Stromal cell of bone marrow (primary cell): ENCODE results near the gene SPTBN1.
"Not testable (repeated sequence)": the region's sequence is repeated elsewhere in the genome, so short reads cannot be mapped to it uniquely, and the experiment has no call there.

Experiments
- DNase-seq: peaks from one replicate; pipeline ENCODE4 v3.0.0-alpha.2; 2012; ENCODE audit warnings: low read depth

SPTBN1 gene

GRCh38 chr2:54503828-54504227 is 47.7 kb downstream of the SPTBN1 start:
- DNase-seq, result no peak

DNA sequence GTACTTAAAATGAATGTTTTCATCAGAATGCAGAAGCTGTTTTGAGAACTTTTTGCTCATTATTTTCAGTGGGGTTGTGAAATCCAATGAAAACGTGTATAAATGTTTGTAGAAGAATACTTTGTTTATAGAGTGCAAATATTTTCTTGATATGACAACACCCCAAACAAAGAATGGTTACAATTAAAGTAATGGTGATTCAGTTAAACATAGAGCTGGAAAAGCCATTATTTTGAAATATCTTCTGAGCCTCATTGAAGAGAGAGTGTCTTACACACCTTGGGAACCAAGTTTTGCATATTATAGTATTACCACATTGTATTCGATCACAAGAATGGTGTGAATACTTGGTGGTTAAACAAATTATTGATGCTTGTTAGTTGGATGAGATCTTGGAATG is 48.7 kb downstream of the SPTBN1 start:
- DNase-seq, result no peak

- DNase-seq, result no peak
These were observed 52.4 kb downstream of the SPTBN1 start for GRCh38 chr2:54508541-54508940.

- DNase-seq, result not testable (repeated sequence)
These were observed 52.9 kb downstream of the SPTBN1 start for GRCh38 chr2:54509043-54509442.

GRCh38 chr2:54510916-54511315 is 54.8 kb downstream of the SPTBN1 start:
- no peak for DNase-seq

GRCh38 chr2:54512183-54512582 is 56.1 kb downstream of the SPTBN1 start:
- no peak for DNase-seq

GRCh38 chr2:54512663-54513362 is 56.7 kb downstream of the SPTBN1 start:
- no peak for DNase-seq

GRCh38 chr2:54513363-54513715 is 57.2 kb downstream of the SPTBN1 start:
- DNase-seq, result no peak

DNA sequence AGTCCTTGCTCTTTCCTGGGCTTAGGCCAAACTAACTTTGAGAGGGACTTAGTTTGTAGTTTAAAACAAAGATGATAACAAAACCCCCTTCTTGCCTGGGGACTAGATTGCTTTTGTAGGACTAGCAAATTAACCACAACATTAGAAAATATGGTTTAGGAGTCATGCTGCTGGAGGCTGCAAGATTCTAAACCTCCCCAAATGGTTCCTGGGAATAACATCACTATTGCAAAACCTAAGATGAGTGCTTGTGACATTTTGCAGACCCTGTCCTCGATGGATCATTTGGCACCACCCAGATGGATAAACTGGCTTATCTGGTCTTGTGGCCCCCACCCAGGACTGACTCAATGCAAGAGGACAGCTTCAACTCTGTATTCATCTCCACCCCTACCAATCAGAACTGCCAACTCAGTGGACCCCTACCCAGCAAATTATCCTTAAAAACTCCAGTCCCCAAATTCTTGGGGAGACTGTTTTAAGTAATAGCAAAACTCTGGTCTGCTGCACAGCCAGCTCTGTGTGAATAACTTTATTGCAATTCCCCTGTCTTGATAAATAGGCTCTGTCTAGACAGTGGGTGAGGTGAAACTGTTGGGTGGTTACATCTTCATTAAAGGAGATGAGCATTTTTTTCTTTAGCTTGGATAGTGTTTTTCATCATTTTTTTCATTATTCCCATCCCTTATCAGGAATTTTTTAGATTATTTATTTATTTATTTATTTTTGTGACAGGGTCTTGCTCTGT is 58.9 kb downstream of the SPTBN1 start:
- DNase-seq, result no peak

DNA sequence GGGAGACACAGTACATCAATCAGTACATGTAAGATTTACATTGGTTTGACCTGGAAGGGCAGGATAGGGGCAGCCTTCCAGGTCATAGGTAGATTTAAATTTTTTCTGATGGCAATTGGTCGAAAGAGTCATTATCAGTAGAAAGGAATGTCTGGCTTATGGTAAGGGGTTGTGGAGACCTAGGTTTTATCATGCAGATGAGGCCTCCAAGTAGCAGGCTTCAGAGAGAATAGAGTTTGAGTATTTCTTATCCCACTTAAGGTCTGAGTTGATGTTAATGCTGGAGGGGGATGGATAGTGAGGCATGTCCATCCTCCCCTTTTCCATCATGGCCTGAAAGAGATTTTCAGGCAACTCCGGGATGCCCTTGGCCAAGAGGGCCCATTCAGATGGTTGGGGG is 60.7 kb downstream of the SPTBN1 start:
- no peak for DNase-seq

- DNase-seq, result not testable (repeated sequence)
These were observed 61.9 kb downstream of the SPTBN1 start for GRCh38 chr2:54518016-54518415.

DNA sequence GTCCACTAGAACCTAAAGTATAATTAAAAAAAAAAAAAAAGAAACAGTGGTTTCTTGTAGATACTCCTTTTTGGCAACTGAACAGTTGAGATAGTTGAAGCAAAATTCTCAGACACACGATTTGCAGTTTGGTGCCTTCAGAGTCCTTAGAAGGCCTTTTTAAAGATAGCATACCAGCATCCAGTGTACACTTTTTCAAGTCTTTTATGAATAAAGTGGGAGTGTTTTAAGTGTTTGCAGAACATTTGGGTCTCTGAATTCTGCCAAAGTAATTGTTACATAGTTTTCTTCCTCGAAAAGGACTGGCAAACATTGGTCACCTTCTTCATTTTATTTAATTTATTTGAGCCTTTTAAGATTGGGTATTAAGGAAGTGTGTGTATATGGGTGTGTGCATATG is 62.3 kb downstream of the SPTBN1 start:
- DNase-seq, result no peak

- no peak for DNase-seq
These were observed 63.8 kb downstream of the SPTBN1 start for GRCh38 chr2:54519841-54520459.

DNA sequence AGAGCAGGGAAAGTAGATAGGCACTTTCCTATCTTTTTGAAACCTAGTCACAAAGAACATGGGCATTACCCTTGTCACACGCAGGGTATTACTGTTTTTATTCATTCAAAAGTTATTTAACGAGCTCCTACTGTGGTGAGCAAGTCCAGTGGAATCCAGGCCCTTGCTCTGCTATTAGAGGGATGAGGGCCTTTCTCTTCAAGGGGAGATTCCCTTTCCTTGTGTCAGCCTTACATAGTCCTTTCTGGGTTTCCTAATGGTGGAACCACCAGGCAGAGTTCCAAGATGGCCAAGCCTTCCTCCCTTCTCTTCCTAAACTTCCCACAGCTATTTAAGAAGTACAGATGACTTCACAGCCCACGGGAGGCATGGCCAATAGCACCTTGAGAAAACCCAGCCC is 64.6 kb downstream of the SPTBN1 start:
- DNase-seq, result peak; percentile 78

GRCh38 chr2:54522624-54523281 is 66.6 kb downstream of the SPTBN1 start:
- no peak for DNase-seq

DNA sequence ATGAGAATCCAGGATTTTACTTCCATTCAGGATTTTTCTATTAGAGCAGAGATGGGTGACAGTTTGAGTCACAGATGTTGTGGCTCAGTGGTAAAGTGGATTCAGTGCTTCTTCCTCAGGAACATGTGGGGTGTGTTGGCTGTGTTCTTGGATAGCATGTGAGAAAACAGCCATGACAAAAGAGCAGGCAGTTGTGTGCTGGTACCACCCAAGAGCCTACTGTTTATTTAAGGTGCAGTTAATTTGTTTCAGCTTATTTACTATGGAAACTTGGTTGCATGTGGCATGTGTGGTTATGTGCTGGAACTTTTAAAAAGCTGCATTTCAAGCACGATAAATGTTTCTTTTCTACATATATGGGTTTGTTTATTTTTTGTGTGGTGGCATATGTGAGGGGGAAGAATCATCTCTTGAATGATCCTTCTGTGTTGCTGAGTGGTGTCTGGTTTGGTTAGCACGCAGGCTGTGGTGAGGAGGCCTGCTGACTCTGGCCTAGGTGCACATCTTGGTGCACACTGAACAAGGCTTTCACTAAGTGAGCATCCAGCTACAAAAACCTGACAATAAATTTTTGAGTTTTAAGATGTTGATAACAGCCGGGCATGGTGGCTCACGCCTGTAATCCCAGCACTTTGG is 67.3 kb downstream of the SPTBN1 start:
- no peak for DNase-seq

DNA sequence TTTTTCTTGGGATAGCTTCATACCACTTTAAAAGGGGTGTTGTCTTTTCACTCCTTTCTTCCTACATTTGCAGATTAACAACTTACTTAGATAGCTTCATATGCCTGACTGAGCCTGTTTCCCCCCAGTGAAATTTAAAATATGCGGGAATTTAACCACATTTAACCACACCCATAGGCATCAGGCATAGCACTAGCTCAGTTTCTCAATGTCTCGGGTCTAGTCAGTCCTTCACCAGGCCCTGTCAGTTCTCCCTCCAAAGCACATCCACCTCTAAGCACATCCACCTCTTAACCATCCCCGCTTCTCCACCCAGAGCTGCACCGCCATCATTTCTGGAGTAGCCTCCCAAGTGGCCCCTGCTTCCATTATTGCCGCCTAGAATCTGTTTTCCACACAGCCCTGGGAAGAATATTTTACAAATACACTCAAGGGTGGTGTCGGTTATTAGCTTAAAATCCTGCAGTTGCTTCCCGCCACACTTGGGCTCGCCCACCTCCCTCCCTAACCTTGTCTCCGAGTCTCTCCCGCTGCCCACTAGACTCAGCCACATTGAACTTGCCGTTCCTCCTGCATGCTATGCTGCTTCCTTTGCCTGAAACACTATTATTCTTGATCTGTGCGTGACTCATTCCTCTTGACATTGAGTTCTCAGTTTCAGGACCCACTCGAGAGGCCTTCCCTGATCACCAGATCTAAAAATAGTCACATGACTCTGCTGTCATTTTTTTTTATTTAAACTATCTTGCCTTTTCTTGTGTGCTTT is 68.3 kb downstream of the SPTBN1 start:
- peak; percentile 65 for DNase-seq

DNA sequence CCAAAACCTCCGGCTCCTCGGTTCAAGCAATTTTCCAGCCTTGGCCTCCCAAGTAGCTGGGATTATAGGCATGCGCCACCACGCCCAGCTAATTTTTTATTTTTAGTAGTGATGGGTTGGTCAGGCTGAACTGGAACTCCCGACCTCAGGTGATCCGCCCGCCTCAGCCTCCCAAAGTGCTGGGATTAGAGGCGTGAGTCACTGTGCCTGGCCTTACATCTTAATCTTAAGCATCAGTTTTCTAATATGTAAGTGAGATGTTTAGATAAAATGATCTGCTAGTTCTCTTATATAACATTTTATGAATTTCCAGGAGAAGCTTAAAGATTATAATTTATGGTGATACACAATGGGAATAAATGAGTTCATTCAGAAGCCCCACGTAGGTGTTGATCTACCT is 69.2 kb downstream of the SPTBN1 start:
- DNase-seq, result no peak

- DNase-seq, result no peak
These were observed 70.2 kb downstream of the SPTBN1 start for GRCh38 chr2:54526226-54526879.

DNA sequence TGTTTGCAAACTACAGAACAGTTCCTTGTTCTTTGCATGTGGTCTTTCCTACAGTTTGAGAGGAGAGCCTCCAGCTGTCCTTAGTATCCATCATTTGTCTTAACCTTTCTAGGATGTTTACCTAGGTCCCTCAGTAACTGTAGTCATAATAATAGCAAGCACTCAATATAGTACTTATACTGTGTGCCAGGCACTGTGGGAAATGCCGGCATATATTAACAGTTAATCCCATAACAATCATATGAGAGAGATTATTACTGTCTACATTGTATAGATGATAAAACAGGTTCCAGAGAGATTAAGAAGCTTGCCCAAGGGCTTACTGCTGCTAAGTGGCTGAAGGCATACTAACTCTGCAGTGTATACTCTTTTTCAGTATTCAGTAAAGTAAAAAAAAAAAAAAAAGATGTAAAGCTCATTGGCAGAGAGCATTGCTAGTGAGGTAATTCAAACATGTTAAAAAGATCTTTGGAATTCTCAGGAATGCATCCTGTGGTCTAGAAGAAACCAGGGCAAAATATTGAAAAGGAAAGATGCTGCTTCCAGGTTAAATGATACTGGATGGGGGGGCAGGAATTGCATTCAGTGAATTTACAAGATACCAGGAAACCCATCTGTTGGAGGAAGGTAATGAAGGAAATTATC is 72.3 kb downstream of the SPTBN1 start:
- no peak for DNase-seq
